H9 (cell line): Measurements from ENCODE around the gene PRR32. TPM values are rescaled to one million over a fixed set of nuclear protein-coding genes. Genes with fewer than 3 reads are reported as not detected.

Source experiments
- DNase-seq: peaks from one replicate; pipeline ENCODE4 v3.0.0-alpha.2; 2017
- H2AFZ ChIP-seq: one replicate; pipeline ENCODE4 v1.6.1; 2013; ENCODE audit warnings: mild to moderate bottlenecking, low read length, control low read depth, moderate library complexity
- H2AK5ac ChIP-seq: 2 replicates; pipeline ENCODE4 v1.6.1; 2013; ENCODE audit warnings: low read length, control low read depth, mixed read lengths; ENCODE audit not compliant: insufficient read length
- H2BK120ac ChIP-seq: one replicate; pipeline ENCODE4 v1.6.1; 2013; ENCODE audit warnings: low read depth, mild to moderate bottlenecking, low read length, control low read depth, inconsistent platforms; ENCODE audit not compliant: poor library complexity, severe bottlenecking
- H2BK12ac ChIP-seq: 2 replicates; pipeline ENCODE4 v1.6.1; 2013; ENCODE audit warnings: low read length, control low read depth, mixed read lengths, low read depth; ENCODE audit not compliant: insufficient read length
- H2BK15ac ChIP-seq: 2 replicates; pipeline ENCODE4 v1.6.1; 2013; ENCODE audit warnings: low read depth, low read length, control low read depth
- H2BK20ac ChIP-seq: one replicate; pipeline ENCODE4 v1.6.1; 2013; ENCODE audit warnings: low read depth, mild to moderate bottlenecking, low read length, control low read depth, inconsistent platforms; ENCODE audit not compliant: poor library complexity, severe bottlenecking
- H2BK5ac ChIP-seq: 2 replicates; pipeline ENCODE4 v1.6.1; 2013; ENCODE audit warnings: low read length, control low read depth, mixed read lengths; ENCODE audit not compliant: insufficient read length
- H3K14ac ChIP-seq: 2 replicates; pipeline ENCODE4 v1.6.1; 2013; ENCODE audit warnings: low read length, control low read depth; ENCODE audit not compliant: insufficient read depth
- H3K18ac ChIP-seq: 2 replicates; pipeline ENCODE4 v1.6.1; 2013; ENCODE audit warnings: low read depth, mild to moderate bottlenecking, mixed read lengths, low read length, control low read depth; ENCODE audit not compliant: insufficient read length
- H3K23ac ChIP-seq: 2 replicates; pipeline ENCODE4 v1.6.1; 2013; ENCODE audit warnings: low read length, control low read depth, mixed read lengths, low read depth; ENCODE audit not compliant: insufficient read length
- H3K23me2 ChIP-seq: 2 replicates; pipeline ENCODE4 v1.6.1; 2013; ENCODE audit warnings: low read depth, mild to moderate bottlenecking, mixed read lengths, low read length, control low read depth; ENCODE audit not compliant: insufficient read length, poor library complexity, severe bottlenecking
- H3K27ac ChIP-seq: 2 replicates; pipeline ENCODE4 v1.5.1; 2013; ENCODE audit warnings: low read length, control low read depth, mixed read lengths, low read depth; ENCODE audit not compliant: insufficient read length
- H3K27me3 ChIP-seq: 2 replicates; pipeline ENCODE4 v1.6.1; 2013; ENCODE audit warnings: low read length, control low read depth, inconsistent platforms; ENCODE audit not compliant: insufficient read depth
- H3K4ac ChIP-seq: 2 replicates; pipeline ENCODE4 v1.6.1; 2013; ENCODE audit warnings: low read depth, mild to moderate bottlenecking, control low read depth, inconsistent platforms, low read length, moderate library complexity
- H3K4me1 ChIP-seq: 2 replicates; pipeline ENCODE4 v1.6.1; 2013; ENCODE audit warnings: low read length, control low read depth, inconsistent platforms; ENCODE audit not compliant: insufficient read depth
- H3K4me2 ChIP-seq: 2 replicates; pipeline ENCODE4 v1.6.1; 2013; ENCODE audit warnings: low read length, control low read depth, mixed read lengths; ENCODE audit not compliant: insufficient read length, insufficient read depth
- H3K56ac ChIP-seq: 2 replicates; pipeline ENCODE4 v1.6.1; 2013; ENCODE audit warnings: low read depth, mild to moderate bottlenecking, mixed read lengths, low read length, control low read depth; ENCODE audit not compliant: insufficient read length
- H3K79me1 ChIP-seq: 2 replicates; pipeline ENCODE4 v1.6.1; 2013; ENCODE audit warnings: low read depth, mild to moderate bottlenecking, moderate library complexity, low read length, control low read depth, inconsistent platforms; ENCODE audit not compliant: insufficient read depth, poor library complexity, severe bottlenecking
- H3K79me2 ChIP-seq: 2 replicates; pipeline ENCODE4 v1.6.1; 2013; ENCODE audit warnings: low read length, control low read depth, inconsistent platforms; ENCODE audit not compliant: insufficient read depth
- H3K9ac ChIP-seq: 2 replicates; pipeline ENCODE4 v1.6.1; 2013; ENCODE audit warnings: low read length, control low read depth, mixed read lengths; ENCODE audit not compliant: insufficient read length; ENCODE audit errors: extremely low read depth
- H3K9me3 ChIP-seq: one replicate; pipeline ENCODE4 v1.6.1; 2013; ENCODE audit warnings: low read depth, low read length, inconsistent platforms; ENCODE audit not compliant: control insufficient read depth
- H3T11ph ChIP-seq: one replicate; pipeline ENCODE4 v1.6.1; 2013; ENCODE audit warnings: mild to moderate bottlenecking, low read length, control low read depth, inconsistent platforms
- H4K20me1 ChIP-seq: one replicate; pipeline ENCODE4 v1.6.1; 2013; ENCODE audit not compliant: control insufficient read depth, insufficient read length, insufficient read depth
- H4K5ac ChIP-seq: 2 replicates; pipeline ENCODE4 v1.6.1; 2013; ENCODE audit warnings: low read depth, mild to moderate bottlenecking, mixed read lengths, low read length, control low read depth; ENCODE audit not compliant: insufficient read length
- H4K8ac ChIP-seq: replicated peaks from 2 replicates; pipeline ENCODE4 v1.6.1; 2013; ENCODE audit warnings: low read length, control low read depth, mixed read lengths, low read depth; ENCODE audit not compliant: insufficient read length
- H4K91ac ChIP-seq: 2 replicates; pipeline ENCODE4 v1.6.1; 2013; ENCODE audit warnings: low read depth, mild to moderate bottlenecking, moderate library complexity, mixed read lengths, low read length, control low read depth; ENCODE audit not compliant: insufficient read length
- H3K27ac Mint-ChIP-seq, 3 experiments: 2 replicates in 2 of 3; 3 replicates in 1 of 3; pipeline ENCODE4 v1.8.0; 2020 to 2021; ENCODE audit warnings: mixed read lengths in 3 of 3, mild to moderate bottlenecking in 1 of 3, moderate library complexity in 1 of 3
- H3K27me3 Mint-ChIP-seq: 2 replicates; pipeline ENCODE4 v1.8.0; 2021; ENCODE audit warnings: low read depth, mild to moderate bottlenecking, moderate library complexity, mixed read lengths
- H3K36me3 Mint-ChIP-seq, 3 experiments: 2 replicates in 2 of 3; 3 replicates in 1 of 3; pipeline ENCODE4 v1.8.0; 2020 to 2021; ENCODE audit warnings: low read depth in 3 of 3, mixed read lengths in 3 of 3; ENCODE audit not compliant: insufficient read depth in 1 of 3
- H3K4me1 Mint-ChIP-seq, 2 experiments: 2 replicates each; pipeline ENCODE4 v1.8.0; 2020; ENCODE audit warnings: mixed read lengths in 2 of 2
- H3K4me3 Mint-ChIP-seq, 2 experiments: 2 replicates in 1 of 2; 3 replicates in 1 of 2; pipeline ENCODE4 v1.8.0; 2020 to 2021; ENCODE audit warnings: mild to moderate bottlenecking in 2 of 2, mixed read lengths in 2 of 2, moderate library complexity in 1 of 2
- H3K9me3 Mint-ChIP-seq, 2 experiments: 2 replicates in 1 of 2; 3 replicates in 1 of 2; pipeline ENCODE4 v1.8.0; 2020; ENCODE audit warnings: mild to moderate bottlenecking in 2 of 2, mixed read lengths in 2 of 2, moderate library complexity in 1 of 2
- WGBS: extraction: QIAGEN DNeasy Blood & Tissue Kit; methylation state at CpG from one replicate; pipeline ENCODE4 v1.1.7; 2013; ENCODE audit warnings: missing lambda C conversion rate, low lambda C conversion rate, mixed read lengths; ENCODE audit not compliant: insufficient read length; ENCODE audit errors: extremely low coverage; 5-methylcytosine and 5-hydroxymethylcytosine counted together
- total RNA-seq: library from RNA; stranded (reverse); gene quantifications from 2 replicates; pipeline ENCODE4 v1.2.1, GENCODE V29; 2021
- TF ChIP-seq, protein P1 (sequence below): fragments of 200-600 bp; sonication (generic); conservative IDR thresholded peaks from 3 replicates; pipeline ENCODE4 v1.8.0; 2021; ENCODE audit warnings: antibody characterized with exemption, mild to moderate bottlenecking

PRR32 gene
- total RNA-seq, 1 experiment from 2014 or later, result not detected

DNA sequence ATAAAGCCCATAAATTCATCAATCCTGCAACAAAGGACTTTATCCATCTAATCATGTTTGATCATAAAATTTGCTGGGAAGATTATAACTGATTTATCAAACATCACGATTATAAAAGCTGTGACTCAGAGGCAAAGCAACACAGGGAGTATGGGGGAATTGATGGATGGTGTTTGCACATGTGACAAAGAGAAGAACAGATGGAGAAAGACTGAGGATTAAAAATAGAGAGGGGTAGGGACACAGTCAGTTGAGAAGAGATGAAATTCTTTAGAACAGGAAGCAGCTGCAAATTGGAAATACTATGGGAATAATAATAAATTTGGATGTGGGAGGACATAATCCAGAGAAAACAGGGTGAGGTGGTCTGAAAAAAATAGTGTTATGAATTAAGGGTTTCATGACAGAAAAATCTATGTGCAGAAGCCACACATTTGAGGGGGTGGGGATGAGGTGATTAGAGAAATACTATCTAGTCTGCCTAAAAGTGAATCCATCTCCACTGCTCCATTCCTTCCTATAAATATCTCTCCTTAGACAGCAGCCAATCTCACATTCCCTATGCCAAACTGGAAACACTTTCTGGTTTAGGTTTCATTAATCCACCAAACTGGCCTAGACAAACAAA lies 6.2 kb downstream of the PRR32 start:
- Histone ChIP-seq H2BK5ac (no peak overlapping the region), H3K9ac (no peak overlapping the region), H2BK12ac (no peak overlapping the region), H2BK20ac (no peak overlapping the region), H3K79me2 (no peaks in the 10 kb centered on the region), H4K5ac (no peak overlapping the region), H4K20me1 (no peaks in the 10 kb centered on the region), H3K4ac (no peak overlapping the region), H2AK5ac (no peak overlapping the region), H3K23ac (no peak overlapping the region), H3K9me3 (no peaks in the 10 kb centered on the region), H3T11ph (no peak overlapping the region), H3K23me2 (no peaks in the 10 kb centered on the region), H2AFZ (no peak overlapping the region), H3K27ac (no peak overlapping the region), H3K14ac (no peak overlapping the region), H3K79me1 (no peaks in the 10 kb centered on the region), H2BK15ac (no peak overlapping the region), H3K4me1 (no peaks in the 10 kb centered on the region), H4K91ac (no peak overlapping the region), H4K8ac (no peak overlapping the region), H3K18ac (no peak overlapping the region), H2BK120ac (no peak overlapping the region), H3K56ac (no peak overlapping the region), H3K4me2 (no peak overlapping the region), H3K27me3 (no peaks in the 10 kb centered on the region)
- no peaks in the 10 kb centered on the region for H3K4me1 Mint-ChIP-seq
- TF ChIP-seq, protein P1, sequence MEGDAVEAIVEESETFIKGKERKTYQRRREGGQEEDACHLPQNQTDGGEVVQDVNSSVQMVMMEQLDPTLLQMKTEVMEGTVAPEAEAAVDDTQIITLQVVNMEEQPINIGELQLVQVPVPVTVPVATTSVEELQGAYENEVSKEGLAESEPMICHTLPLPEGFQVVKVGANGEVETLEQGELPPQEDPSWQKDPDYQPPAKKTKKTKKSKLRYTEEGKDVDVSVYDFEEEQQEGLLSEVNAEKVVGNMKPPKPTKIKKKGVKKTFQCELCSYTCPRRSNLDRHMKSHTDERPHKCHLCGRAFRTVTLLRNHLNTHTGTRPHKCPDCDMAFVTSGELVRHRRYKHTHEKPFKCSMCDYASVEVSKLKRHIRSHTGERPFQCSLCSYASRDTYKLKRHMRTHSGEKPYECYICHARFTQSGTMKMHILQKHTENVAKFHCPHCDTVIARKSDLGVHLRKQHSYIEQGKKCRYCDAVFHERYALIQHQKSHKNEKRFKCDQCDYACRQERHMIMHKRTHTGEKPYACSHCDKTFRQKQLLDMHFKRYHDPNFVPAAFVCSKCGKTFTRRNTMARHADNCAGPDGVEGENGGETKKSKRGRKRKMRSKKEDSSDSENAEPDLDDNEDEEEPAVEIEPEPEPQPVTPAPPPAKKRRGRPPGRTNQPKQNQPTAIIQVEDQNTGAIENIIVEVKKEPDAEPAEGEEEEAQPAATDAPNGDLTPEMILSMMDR, result no peak
- DNase-seq, result no peak
- no peak overlapping the region for H3K27ac Mint-ChIP-seq
- H3K4me3 Mint-ChIP-seq, result no peak overlapping the region
- no peaks in the 10 kb centered on the region for H3K36me3 Mint-ChIP-seq
- no CpG with 5 or more reads among the region's 1 CpG for WGBS
- H3K9me3 Mint-ChIP-seq, result peaks cover 0 to 22% of the 10 kb centered on the region in 2 experiments; a peak in 2 of 5 replicates
- H3K27me3 Mint-ChIP-seq, result no peaks in the 10 kb centered on the region
